BJ (cell line): ENCODE data around the gene WBP11. TPM values are rescaled to one million over a fixed set of nuclear protein-coding genes. Genes with fewer than 3 reads are reported as not detected.
"Not testable (repeated sequence)": the region's sequence is repeated elsewhere in the genome, so short reads cannot be mapped to it uniquely, and the experiment has no call there.

Source experiments
- CTCF ChIA-PET: fragments of 350-600 bp; formaldehyde crosslinking; extraction: SDS; loops from one replicate; lab custom pipeline; 2021; ENCODE audit warnings: antibody characterized with exemption, inconsistent platforms; lab: Yijun Ruan, JAX
- POLR2A ChIA-PET: fragments of 300-600 bp; sonication (Branson Sonifier 250); formaldehyde crosslinking; extraction: SDS; loops from one replicate; lab custom pipeline; 2021; ENCODE audit warnings: antibody characterized with exemption; lab: Charles Lee
- DNase-seq: peaks from one replicate; pipeline ENCODE4 v3.0.0-alpha.2; 2011; ENCODE audit warnings: low read depth
- H3K27me3 ChIP-seq: 2 replicates; pipeline ENCODE4 v1.6.0; 2011; ENCODE audit warnings: low read length; ENCODE audit not compliant: control insufficient read depth, insufficient read depth
- H3K36me3 ChIP-seq: 2 replicates; pipeline ENCODE4 v1.5.1; 2011; ENCODE audit warnings: low read length; ENCODE audit not compliant: control insufficient read depth, insufficient read depth
- H3K4me3 ChIP-seq: 2 replicates; pipeline ENCODE4 v1.5.1; 2011; ENCODE audit warnings: low read depth, mild to moderate bottlenecking, control low read depth, low read length
- CTCF ChIP-seq: IDR thresholded peaks from 2 replicates; pipeline ENCODE4 v1.5.1; 2011; ENCODE audit warnings: low read depth, mild to moderate bottlenecking, control low read depth, inconsistent platforms, low read length, moderate library complexity; ENCODE audit not compliant: insufficient read depth
- polyA plus RNA-seq: library from polyadenylated mRNA; depleted of rRNA; stranded (reverse); fragments of >200 nt; gene quantifications from 2 replicates; pipeline ENCODE4 v1.2.3, GENCODE V29; 2011

The WBP11 gene
- polyA plus RNA-seq, 1 experiment: 12.8 TPM

- no peak for TF ChIP-seq CTCF
- CTCF ChIA-PET: no interaction called here
- POLR2A ChIA-PET: no interaction called here
- no peak for DNase-seq
- H3K4me3 ChIP-seq: no peak overlapping the region
- no peaks in the 10 kb centered on the region for H3K27me3 ChIP-seq
- H3K36me3 ChIP-seq: no peaks in the 10 kb centered on the region; the same call in 1 of the 2 replicates
Measured at GRCh38 chr12:14765398-14765797, 37.9 kb downstream of the WBP11 start.

- H3K36me3 ChIP-seq, POLR2A ChIA-PET, CTCF ChIA-PET, H3K27me3 ChIP-seq, H3K4me3 ChIP-seq, DNase-seq: not testable (repeated sequence)
Measured at GRCh38 chr12:14759711-14760280, 43.5 kb downstream of the WBP11 start.

GRCh38 chr12:14756334-14757143, 46.7 kb downstream of the WBP11 start:
- H3K4me3 ChIP-seq: no peak overlapping the region
- CTCF ChIA-PET: interaction anchor here (0.6 to 0.9 kb wide), 3 partner anchors 13 to 1146 kb away, joined by 3 to 7 read pairs (median 3); no protein-coding TSS in a partner anchor
- DNase-seq: no peak
- POLR2A ChIA-PET: interaction anchor here (1.0 kb wide), 1 partner anchor 14 kb away, joined by 3 read pairs; a partner anchor contains a TSS
- no peaks in the 10 kb centered on the region for H3K36me3 ChIP-seq
- no peaks in the 10 kb centered on the region for H3K27me3 ChIP-seq
- peak; percentile 25; the same call in 1 of the 2 replicates for TF ChIP-seq CTCF

- CTCF ChIA-PET: no interaction called here
- Histone ChIP-seq H3K36me3 (no peaks in the 10 kb centered on the region), H3K27me3 (no peaks in the 10 kb centered on the region), H3K4me3 (no peak overlapping the region)
- TF ChIP-seq CTCF: no peak
- POLR2A ChIA-PET: no interaction called here
- no peak for DNase-seq
Measured at GRCh38 chr12:14751986-14752385, 51.3 kb downstream of the WBP11 start.

- TF ChIP-seq CTCF: no peak
Measured at GRCh38 chr12:14743061-14743460, 60.2 kb downstream of the WBP11 start.

More at GRCh38 chr12:14743061-14743460, 60.2 kb downstream of the WBP11 start:
- DNase-seq: no peak
- CTCF ChIA-PET: no interaction called here
- Histone ChIP-seq H3K4me3 (no peak overlapping the region), H3K36me3 (no peaks in the 10 kb centered on the region), H3K27me3 (no peaks in the 10 kb centered on the region; the same call in 1 of the 2 replicates)
- POLR2A ChIA-PET: no interaction called here
